HG02973 (cell line): ENCODE data around the gene TPSD1.
"Not testable (repeated sequence)": the region's sequence is repeated elsewhere in the genome, so short reads cannot be mapped to it uniquely, and the experiment has no call there.

ENCODE experiments used
- ATAC-seq: cut with Tn5 transposase; IDR thresholded peaks from one replicate; pipeline ENCODE4 v1.9.1; 2021; ENCODE audit warnings: moderate library complexity; ENCODE audit not compliant: unreplicated experiment

TPSD1 gene

GRCh38 chr16:1240436-1240835 lies 15.4 kb upstream of the TPSD1 start, which contains the start of gene TPSAB1:
Gene TPSAB1, plus strand, starts transcription at chr16:1240705. Its CDS starts 234 bp downstream, at chr16:1240939.
- ATAC-seq, result not testable (repeated sequence)

GRCh38 chr16:1241081-1241480 lies 14.8 kb upstream of the TPSD1 start:
- ATAC-seq, result not testable (repeated sequence)

GRCh38 chr16:1243363-1243762 lies 12.5 kb upstream of the TPSD1 start:
- not testable (repeated sequence) for ATAC-seq

GRCh38 chr16:1243907-1244850 lies 11.7 kb upstream of the TPSD1 start:
- ATAC-seq, result not testable (repeated sequence)

- no peak for ATAC-seq
Measured at GRCh38 chr16:1244881-1245280, 11.0 kb upstream of the TPSD1 start.

- ATAC-seq, result no peak
Measured at GRCh38 chr16:1245452-1246020, 10.3 kb upstream of the TPSD1 start.

GRCh38 chr16:1247903-1248537 lies 7.8 kb upstream of the TPSD1 start:
- not testable (repeated sequence) for ATAC-seq

- not testable (repeated sequence) for ATAC-seq
Measured at GRCh38 chr16:1249031-1249755, 6.7 kb upstream of the TPSD1 start.

GRCh38 chr16:1253701-1254364 lies 2.0 kb upstream of the TPSD1 start:
- not testable (repeated sequence) for ATAC-seq

GRCh38 chr16:1254821-1255220 lies 1.0 kb upstream of the TPSD1 start:
- ATAC-seq, result not testable (repeated sequence)

- not testable (repeated sequence) for ATAC-seq
Measured at GRCh38 chr16:1256296-1256873, 516 bp downstream of the TPSD1 start.

GRCh38 chr16:1256874-1257322 lies 1.0 kb downstream of the TPSD1 start:
- no peak for ATAC-seq

GRCh38 chr16:1257561-1258224 lies 1.8 kb downstream of the TPSD1 start:
- ATAC-seq, result no peak

GRCh38 chr16:1258225-1258600 lies 2.3 kb downstream of the TPSD1 start:
- no peak for ATAC-seq

GRCh38 chr16:1258906-1259759 lies 3.3 kb downstream of the TPSD1 start:
- no peak for ATAC-seq

- no peak for ATAC-seq
Measured at GRCh38 chr16:1259760-1260068, 3.8 kb downstream of the TPSD1 start.

- ATAC-seq, result no peak
Measured at GRCh38 chr16:1260101-1260680, 4.3 kb downstream of the TPSD1 start.

- no peak for ATAC-seq
Measured at GRCh38 chr16:1261131-1261892, 5.4 kb downstream of the TPSD1 start.
